ENCODE data around the gene WDR70. TPM values are rescaled to one million over a fixed set of nuclear protein-coding genes. Genes with fewer than 3 reads are reported as not detected.

The WDR70 gene
- total RNA-seq, 1 experiment from 2014 or later: 78.2 TPM

DNA sequence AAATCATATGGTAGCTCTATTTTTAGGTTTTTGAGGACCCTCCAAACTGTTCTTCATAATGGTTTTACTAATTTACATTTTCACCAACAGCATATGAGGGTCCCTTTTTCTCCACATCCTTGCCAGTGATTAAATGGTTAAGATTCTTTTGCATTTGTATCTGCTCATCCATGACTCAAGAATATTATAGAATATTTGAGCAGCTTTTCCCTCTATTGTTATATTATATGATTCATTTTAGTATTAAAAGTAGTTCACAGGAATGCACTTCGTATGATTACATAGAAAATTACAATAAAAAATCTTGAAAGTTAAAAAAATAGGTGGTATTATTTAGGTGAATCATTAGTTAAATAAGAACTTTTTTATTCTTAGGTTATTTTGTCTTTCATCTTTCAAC, 140.7 kb downstream of the WDR70 start:
- no peaks in the 10 kb centered on the region for H3K4me1 ChIP-seq (replicated peaks; ENCODE audit: insufficient read depth)
- H3K4me2 ChIP-seq: no peak overlapping the region
- H3K4me3 ChIP-seq: no peak overlapping the region
- CTCF ChIA-PET: no interaction called here
- BruUV-seq (replicated peaks): no TSS peak
- no peak overlapping the region for H3K27ac ChIP-seq
- no peaks in the 10 kb centered on the region for H3K79me2 ChIP-seq (ENCODE audit: low read depth)
- H4K20me1 ChIP-seq (ENCODE audit: insufficient read depth): no peaks in the 10 kb centered on the region
- intact Hi-C loops (cut with micrococcal nuclease; ENCODE audit: unreplicated experiment): no loop called here
- no peaks in the 10 kb centered on the region for H3K9me3 ChIP-seq (ENCODE audit: insufficient read depth, low read depth)
- H2AFZ ChIP-seq: no peak overlapping the region
- no peaks in the 10 kb centered on the region for H3F3A ChIP-seq (ENCODE audit: insufficient read depth, low read depth)
- H3K9me2 ChIP-seq (ENCODE audit: insufficient read depth): no peaks in the 10 kb centered on the region
- no peak for TF ChIP-seq EZH2 (IDR thresholded peaks at IDR 0.05; ENCODE audit: low read depth)
- no peak for TF ChIP-seq CTCF (conservative IDR thresholded peaks at IDR 0.05)
- no peaks in the 10 kb centered on the region for H3K27me3 ChIP-seq (ENCODE audit: insufficient read depth, low read depth)
- POLR2A ChIA-PET (ENCODE audit: unreplicated experiment): no interaction called here
- H3K36me3 ChIP-seq (ENCODE audit: low read depth): 0 out of 2 replicates have a peak, but pooled peaks cover 7% of the 10 kb centered on the region
- no peak for DNase-seq

DNA sequence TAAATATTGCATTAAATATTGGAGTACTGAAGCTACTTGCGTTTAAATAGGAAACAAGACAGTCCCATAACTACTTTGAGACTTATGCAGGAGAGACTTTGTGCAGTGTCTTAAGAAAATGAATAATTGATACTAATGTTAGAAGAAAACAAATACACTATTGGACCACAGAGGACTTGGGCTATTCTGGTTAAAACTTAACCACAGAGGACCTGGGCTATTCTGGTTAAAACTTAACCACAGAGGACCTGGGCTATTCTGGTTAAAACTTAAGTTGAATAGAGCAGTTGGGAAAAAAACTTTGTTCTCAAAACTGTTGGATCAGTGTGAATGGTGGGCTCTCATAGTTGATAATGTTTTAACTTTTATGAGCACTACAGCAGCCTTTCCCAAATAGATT, 141.7 kb downstream of the WDR70 start:
- no peak for DNase-seq
- no peaks in the 10 kb centered on the region for H3K4me1 ChIP-seq (replicated peaks; ENCODE audit: insufficient read depth)
- 0 out of 2 replicates have a peak, but pooled peaks cover 7% of the 10 kb centered on the region for H3K36me3 ChIP-seq (ENCODE audit: low read depth)
- intact Hi-C loops (cut with micrococcal nuclease; ENCODE audit: unreplicated experiment): no loop called here
- H3K27me3 ChIP-seq (ENCODE audit: insufficient read depth, low read depth): no peaks in the 10 kb centered on the region
- no TSS peak for BruUV-seq (replicated peaks)
- no peaks in the 10 kb centered on the region for H3F3A ChIP-seq (ENCODE audit: insufficient read depth, low read depth)
- no peak overlapping the region for H3K4me2 ChIP-seq
- CTCF ChIA-PET: interaction anchor here (0.6 kb wide), 1 partner anchor 17 kb away, joined by 3 read pairs; no protein-coding TSS in a partner anchor
- H3K9me2 ChIP-seq (ENCODE audit: insufficient read depth): no peaks in the 10 kb centered on the region
- POLR2A ChIA-PET (ENCODE audit: unreplicated experiment): no interaction called here
- no peak overlapping the region for H3K4me3 ChIP-seq
- H3K9me3 ChIP-seq (ENCODE audit: insufficient read depth, low read depth): no peaks in the 10 kb centered on the region
- no peak overlapping the region for H2AFZ ChIP-seq
- no peaks in the 10 kb centered on the region for H4K20me1 ChIP-seq (ENCODE audit: insufficient read depth)
- no peaks in the 10 kb centered on the region for H3K79me2 ChIP-seq (ENCODE audit: low read depth)
- TF ChIP-seq CTCF (conservative IDR thresholded peaks at IDR 0.05) (no peak), EZH2 (IDR thresholded peaks at IDR 0.05; ENCODE audit: low read depth) (no peak)
- no peak overlapping the region for H3K27ac ChIP-seq

GRCh38 chr5:37532976-37533740, 154.0 kb downstream of the WDR70 start:
- CTCF ChIA-PET: interaction anchor here (0.6 to 0.7 kb wide), 2 partner anchors 240 to 433 kb away, joined by 3 to 13 read pairs; no protein-coding TSS in a partner anchor
- TSS peak; percentile 30 for BruUV-seq (replicated peaks)
- H3K27ac ChIP-seq: peak overlapping the region; percentile 21
- no peaks in the 10 kb centered on the region for H4K20me1 ChIP-seq (ENCODE audit: insufficient read depth)
- no peak overlapping the region for H2AFZ ChIP-seq
- no peaks in the 10 kb centered on the region for H3K27me3 ChIP-seq (ENCODE audit: insufficient read depth, low read depth)
- DNase-seq: peak in 1 of 2 experiments; percentile 78
- intact Hi-C loops (cut with micrococcal nuclease; ENCODE audit: unreplicated experiment): loop anchor here (1.0 to 10.0 kb wide), 4 partner anchors 136 to 662 kb away; no protein-coding TSS in a partner anchor
- no peak overlapping the region for H3K4me3 ChIP-seq
- no peaks in the 10 kb centered on the region for H3K9me3 ChIP-seq (ENCODE audit: insufficient read depth, low read depth)
- H3F3A ChIP-seq (ENCODE audit: insufficient read depth, low read depth): no peaks in the 10 kb centered on the region
- peaks cover 8% of the 10 kb centered on the region; the same call in 1 of the 2 replicates for H3K4me1 ChIP-seq (replicated peaks; ENCODE audit: insufficient read depth)
- no peak overlapping the region for H3K4me2 ChIP-seq
- POLR2A ChIA-PET (ENCODE audit: unreplicated experiment): no interaction called here
- H3K9me2 ChIP-seq (ENCODE audit: insufficient read depth): no peaks in the 10 kb centered on the region
- no peaks in the 10 kb centered on the region for H3K79me2 ChIP-seq (ENCODE audit: low read depth)
- H3K36me3 ChIP-seq (ENCODE audit: low read depth): no peaks in the 10 kb centered on the region
- TF ChIP-seq CTCF (conservative IDR thresholded peaks at IDR 0.05): no peak

Data from PC-9 (cell line).